H1 (cell line): ENCODE results near the gene APBA2.

Experiments used
- EP300 ChIP-seq, 2 experiments: IDR thresholded peaks; 1 replicate in 1 of 2; 2 replicates in 1 of 2; pipeline ENCODE4 v1.6.1; 2011 to 2012; ENCODE audit warnings: low read depth in 2 of 2, low read length in 2 of 2, mild to moderate bottlenecking in 2 of 2, borderline replicate concordance in 1 of 2, inconsistent platforms in 1 of 2, moderate library complexity in 1 of 2
- KDM1A ChIP-seq: fragments of 200-600, 300-600 bp; sonication (generic); IDR thresholded peaks from 2 replicates; pipeline ENCODE4 v1.7.1; 2016; ENCODE audit warnings: mild to moderate bottlenecking, low read length, borderline replicate concordance
- PHF8 ChIP-seq: fragments of 200-600 bp; sonication (generic); conservative IDR thresholded peaks from 2 replicates; pipeline ENCODE4 v1.7.1; 2012; ENCODE audit warnings: low read depth, mild to moderate bottlenecking, inconsistent platforms, low read length, moderate library complexity
- RFX5 ChIP-seq: IDR thresholded peaks from 2 replicates; pipeline ENCODE4 v1.6.1; 2011; ENCODE audit warnings: low read depth, low read length, improper control_type of control experiment, borderline replicate concordance
- SP4 ChIP-seq: IDR thresholded peaks from 2 replicates; pipeline ENCODE4 v1.6.1; 2012; ENCODE audit warnings: low read length, inconsistent platforms
- SRF ChIP-seq: IDR thresholded peaks from 2 replicates; pipeline ENCODE4 v1.6.1; 2011; ENCODE audit warnings: mild to moderate bottlenecking, low read depth, low read length, moderate library complexity
- USF2 ChIP-seq: IDR thresholded peaks from 2 replicates; pipeline ENCODE4 v1.6.1; 2011; ENCODE audit warnings: low read length, improper control_type of control experiment
- TF ChIP-seq, protein P1 (sequence below): IDR thresholded peaks from 2 replicates; pipeline ENCODE4 v1.6.1; 2012; ENCODE audit warnings: inconsistent platforms
- TF ChIP-seq, protein P2 (sequence below): fragments of 300-600 bp; sonication (generic); IDR thresholded peaks from 2 replicates; pipeline ENCODE4 v1.7.1; 2012; ENCODE audit warnings: low read length, moderate library complexity, mild to moderate bottlenecking, inconsistent platforms; ENCODE audit not compliant: insufficient replicate concordance
- TF ChIP-seq, protein P3 (sequence below): IDR thresholded peaks from 2 replicates; pipeline ENCODE4 v1.6.1; 2012; ENCODE audit warnings: low read length, inconsistent platforms

- TF ChIP-seq PHF8 = no peak
- TF ChIP-seq, protein P1, sequence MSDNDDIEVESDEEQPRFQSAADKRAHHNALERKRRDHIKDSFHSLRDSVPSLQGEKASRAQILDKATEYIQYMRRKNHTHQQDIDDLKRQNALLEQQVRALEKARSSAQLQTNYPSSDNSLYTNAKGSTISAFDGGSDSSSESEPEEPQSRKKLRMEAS = no peak
- TF ChIP-seq, protein P2, sequence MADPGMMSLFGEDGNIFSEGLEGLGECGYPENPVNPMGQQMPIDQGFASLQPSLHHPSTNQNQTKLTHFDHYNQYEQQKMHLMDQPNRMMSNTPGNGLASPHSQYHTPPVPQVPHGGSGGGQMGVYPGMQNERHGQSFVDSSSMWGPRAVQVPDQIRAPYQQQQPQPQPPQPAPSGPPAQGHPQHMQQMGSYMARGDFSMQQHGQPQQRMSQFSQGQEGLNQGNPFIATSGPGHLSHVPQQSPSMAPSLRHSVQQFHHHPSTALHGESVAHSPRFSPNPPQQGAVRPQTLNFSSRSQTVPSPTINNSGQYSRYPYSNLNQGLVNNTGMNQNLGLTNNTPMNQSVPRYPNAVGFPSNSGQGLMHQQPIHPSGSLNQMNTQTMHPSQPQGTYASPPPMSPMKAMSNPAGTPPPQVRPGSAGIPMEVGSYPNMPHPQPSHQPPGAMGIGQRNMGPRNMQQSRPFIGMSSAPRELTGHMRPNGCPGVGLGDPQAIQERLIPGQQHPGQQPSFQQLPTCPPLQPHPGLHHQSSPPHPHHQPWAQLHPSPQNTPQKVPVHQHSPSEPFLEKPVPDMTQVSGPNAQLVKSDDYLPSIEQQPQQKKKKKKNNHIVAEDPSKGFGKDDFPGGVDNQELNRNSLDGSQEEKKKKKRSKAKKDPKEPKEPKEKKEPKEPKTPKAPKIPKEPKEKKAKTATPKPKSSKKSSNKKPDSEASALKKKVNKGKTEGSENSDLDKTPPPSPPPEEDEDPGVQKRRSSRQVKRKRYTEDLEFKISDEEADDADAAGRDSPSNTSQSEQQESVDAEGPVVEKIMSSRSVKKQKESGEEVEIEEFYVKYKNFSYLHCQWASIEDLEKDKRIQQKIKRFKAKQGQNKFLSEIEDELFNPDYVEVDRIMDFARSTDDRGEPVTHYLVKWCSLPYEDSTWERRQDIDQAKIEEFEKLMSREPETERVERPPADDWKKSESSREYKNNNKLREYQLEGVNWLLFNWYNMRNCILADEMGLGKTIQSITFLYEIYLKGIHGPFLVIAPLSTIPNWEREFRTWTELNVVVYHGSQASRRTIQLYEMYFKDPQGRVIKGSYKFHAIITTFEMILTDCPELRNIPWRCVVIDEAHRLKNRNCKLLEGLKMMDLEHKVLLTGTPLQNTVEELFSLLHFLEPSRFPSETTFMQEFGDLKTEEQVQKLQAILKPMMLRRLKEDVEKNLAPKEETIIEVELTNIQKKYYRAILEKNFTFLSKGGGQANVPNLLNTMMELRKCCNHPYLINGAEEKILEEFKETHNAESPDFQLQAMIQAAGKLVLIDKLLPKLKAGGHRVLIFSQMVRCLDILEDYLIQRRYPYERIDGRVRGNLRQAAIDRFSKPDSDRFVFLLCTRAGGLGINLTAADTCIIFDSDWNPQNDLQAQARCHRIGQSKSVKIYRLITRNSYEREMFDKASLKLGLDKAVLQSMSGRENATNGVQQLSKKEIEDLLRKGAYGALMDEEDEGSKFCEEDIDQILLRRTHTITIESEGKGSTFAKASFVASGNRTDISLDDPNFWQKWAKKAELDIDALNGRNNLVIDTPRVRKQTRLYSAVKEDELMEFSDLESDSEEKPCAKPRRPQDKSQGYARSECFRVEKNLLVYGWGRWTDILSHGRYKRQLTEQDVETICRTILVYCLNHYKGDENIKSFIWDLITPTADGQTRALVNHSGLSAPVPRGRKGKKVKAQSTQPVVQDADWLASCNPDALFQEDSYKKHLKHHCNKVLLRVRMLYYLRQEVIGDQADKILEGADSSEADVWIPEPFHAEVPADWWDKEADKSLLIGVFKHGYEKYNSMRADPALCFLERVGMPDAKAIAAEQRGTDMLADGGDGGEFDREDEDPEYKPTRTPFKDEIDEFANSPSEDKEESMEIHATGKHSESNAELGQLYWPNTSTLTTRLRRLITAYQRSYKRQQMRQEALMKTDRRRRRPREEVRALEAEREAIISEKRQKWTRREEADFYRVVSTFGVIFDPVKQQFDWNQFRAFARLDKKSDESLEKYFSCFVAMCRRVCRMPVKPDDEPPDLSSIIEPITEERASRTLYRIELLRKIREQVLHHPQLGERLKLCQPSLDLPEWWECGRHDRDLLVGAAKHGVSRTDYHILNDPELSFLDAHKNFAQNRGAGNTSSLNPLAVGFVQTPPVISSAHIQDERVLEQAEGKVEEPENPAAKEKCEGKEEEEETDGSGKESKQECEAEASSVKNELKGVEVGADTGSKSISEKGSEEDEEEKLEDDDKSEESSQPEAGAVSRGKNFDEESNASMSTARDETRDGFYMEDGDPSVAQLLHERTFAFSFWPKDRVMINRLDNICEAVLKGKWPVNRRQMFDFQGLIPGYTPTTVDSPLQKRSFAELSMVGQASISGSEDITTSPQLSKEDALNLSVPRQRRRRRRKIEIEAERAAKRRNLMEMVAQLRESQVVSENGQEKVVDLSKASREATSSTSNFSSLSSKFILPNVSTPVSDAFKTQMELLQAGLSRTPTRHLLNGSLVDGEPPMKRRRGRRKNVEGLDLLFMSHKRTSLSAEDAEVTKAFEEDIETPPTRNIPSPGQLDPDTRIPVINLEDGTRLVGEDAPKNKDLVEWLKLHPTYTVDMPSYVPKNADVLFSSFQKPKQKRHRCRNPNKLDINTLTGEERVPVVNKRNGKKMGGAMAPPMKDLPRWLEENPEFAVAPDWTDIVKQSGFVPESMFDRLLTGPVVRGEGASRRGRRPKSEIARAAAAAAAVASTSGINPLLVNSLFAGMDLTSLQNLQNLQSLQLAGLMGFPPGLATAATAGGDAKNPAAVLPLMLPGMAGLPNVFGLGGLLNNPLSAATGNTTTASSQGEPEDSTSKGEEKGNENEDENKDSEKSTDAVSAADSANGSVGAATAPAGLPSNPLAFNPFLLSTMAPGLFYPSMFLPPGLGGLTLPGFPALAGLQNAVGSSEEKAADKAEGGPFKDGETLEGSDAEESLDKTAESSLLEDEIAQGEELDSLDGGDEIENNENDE = no peak
- no peak for TF ChIP-seq KDM1A
- TF ChIP-seq SRF = no peak
- no peak for TF ChIP-seq RFX5
- no peak for TF ChIP-seq SP4
- no peak for TF ChIP-seq USF2
- no peak for TF ChIP-seq EP300 (IDR thresholded peaks at IDR 0.05; ENCODE audit: borderline replicate concordance in 1 of 2, low read depth in 2 of 2, low read length in 2 of 2)
- TF ChIP-seq, protein P3, sequence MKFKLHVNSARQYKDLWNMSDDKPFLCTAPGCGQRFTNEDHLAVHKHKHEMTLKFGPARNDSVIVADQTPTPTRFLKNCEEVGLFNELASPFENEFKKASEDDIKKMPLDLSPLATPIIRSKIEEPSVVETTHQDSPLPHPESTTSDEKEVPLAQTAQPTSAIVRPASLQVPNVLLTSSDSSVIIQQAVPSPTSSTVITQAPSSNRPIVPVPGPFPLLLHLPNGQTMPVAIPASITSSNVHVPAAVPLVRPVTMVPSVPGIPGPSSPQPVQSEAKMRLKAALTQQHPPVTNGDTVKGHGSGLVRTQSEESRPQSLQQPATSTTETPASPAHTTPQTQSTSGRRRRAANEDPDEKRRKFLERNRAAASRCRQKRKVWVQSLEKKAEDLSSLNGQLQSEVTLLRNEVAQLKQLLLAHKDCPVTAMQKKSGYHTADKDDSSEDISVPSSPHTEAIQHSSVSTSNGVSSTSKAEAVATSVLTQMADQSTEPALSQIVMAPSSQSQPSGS = no peak
These were observed 177.9 kb downstream of the APBA2 start for GRCh38 chr15:29063646-29064045.
